Measurements from ENCODE around the gene OR10D3. TPM values are rescaled to one million over a fixed set of nuclear protein-coding genes. Genes with fewer than 3 reads are reported as not detected.
"Not testable (repeated sequence)": the region's sequence is repeated elsewhere in the genome, so short reads cannot be mapped to it uniquely, and the experiment has no call there.

Gene OR10D3
- total RNA-seq (2014; rRNA removed; shearing (Covaris generic)) = not detected in 2 replicates

DNA sequence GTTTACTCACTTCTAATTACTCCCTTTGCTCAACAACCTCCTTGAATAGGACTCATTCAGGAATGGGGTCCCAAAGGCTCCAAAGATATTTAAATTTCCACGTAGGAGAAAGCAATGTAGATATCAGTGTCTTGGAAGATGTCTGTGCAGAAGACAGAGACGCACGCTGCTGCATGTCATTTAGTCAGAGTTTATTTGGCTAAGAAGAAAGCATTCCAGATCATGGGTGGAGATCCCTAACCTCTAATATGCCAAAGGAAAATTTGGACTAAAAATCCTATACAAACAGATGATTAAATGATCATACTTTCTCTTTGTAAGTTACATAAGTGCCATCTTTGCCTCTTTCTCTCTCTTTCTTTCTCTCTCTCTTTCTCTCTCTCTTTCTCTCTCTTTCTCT, at the start of gene OR10D3:
OR10D3 (plus strand) TSS at position 278 of the 400 bp plus-strand sequence. CDS start 1,925 bp downstream, outside the sequence.
- DNase-seq (ENCODE audit: low read depth in 1 of 2, low spot score in 2 of 2) = no peak
- Histone ChIP-seq H3K27me3 (replicated peaks) (no peaks in the 10 kb centered on the region), H3K36me3 (no peaks in the 10 kb centered on the region), H3K4me1 (replicated peaks) (peaks cover 14% of the 10 kb centered on the region), H3K27ac (no peak within 1 kb of the TSS), H3K4me3 (no peak within 1 kb of the TSS), H3K9me3 (replicated peaks) (no peaks in the 10 kb centered on the region)

DNA sequence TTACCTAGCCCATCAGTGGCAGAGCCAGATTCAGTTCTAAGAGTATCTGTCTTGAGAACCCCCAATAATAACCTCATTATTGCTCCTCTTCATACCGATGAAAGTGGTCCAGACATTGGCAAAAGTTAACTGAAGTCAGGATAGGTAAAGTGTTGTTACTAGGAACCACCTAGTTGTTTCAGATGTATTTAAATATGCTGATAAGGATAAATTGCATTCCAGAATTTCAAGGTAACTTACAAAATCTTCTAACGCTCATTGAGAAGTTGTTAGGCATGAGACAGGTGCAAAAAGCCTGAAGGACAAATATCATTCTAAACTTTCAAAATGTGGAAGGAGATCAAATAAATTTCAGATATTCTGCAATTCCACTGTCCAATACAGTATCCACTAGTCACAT, 40.1 kb upstream of the OR10D3 start:
- no peak overlapping the region for H3K4me3 ChIP-seq
- no peak for DNase-seq (ENCODE audit: low read depth in 1 of 2, low spot score in 2 of 2)
- H3K4me1 ChIP-seq (replicated peaks) = no peaks in the 10 kb centered on the region
- H3K36me3 ChIP-seq = no peaks in the 10 kb centered on the region
- H3K9me3 ChIP-seq (replicated peaks) = no peaks in the 10 kb centered on the region
- H3K27me3 ChIP-seq (replicated peaks) = no peaks in the 10 kb centered on the region
- H3K27ac ChIP-seq = no peak overlapping the region

GRCh38 chr11:124147951-124148350, 35.2 kb upstream of the OR10D3 start:
- Histone ChIP-seq H3K27ac (no peak overlapping the region), H3K27me3 (replicated peaks) (no peaks in the 10 kb centered on the region), H3K9me3 (replicated peaks) (no peaks in the 10 kb centered on the region), H3K4me1 (replicated peaks) (no peaks in the 10 kb centered on the region), H3K36me3 (no peaks in the 10 kb centered on the region), H3K4me3 (no peak overlapping the region)
- DNase-seq (ENCODE audit: low read depth in 1 of 2, low spot score in 2 of 2) = no peak

DNA sequence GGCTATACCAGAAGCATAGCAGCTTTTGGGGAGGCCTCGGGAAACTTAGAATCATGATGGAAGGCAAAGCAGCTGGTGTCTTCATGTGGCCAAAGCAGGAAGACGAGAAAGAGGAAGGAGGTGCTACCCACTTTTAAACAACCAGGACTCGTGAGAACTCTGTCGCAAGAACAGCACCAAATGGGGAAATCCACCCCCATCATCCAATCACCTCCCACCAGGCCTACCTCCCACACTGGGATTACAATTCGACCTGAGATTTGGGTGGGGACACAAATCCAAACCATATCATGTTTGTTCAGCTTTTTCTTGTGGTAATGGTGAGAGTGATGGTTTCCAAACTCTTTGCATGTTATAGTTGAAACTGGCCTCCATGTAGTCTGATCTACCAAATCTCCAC, 32.5 kb upstream of the OR10D3 start:
- DNase-seq (ENCODE audit: low read depth in 1 of 2, low spot score in 2 of 2) = no peak
- H3K4me3 ChIP-seq = no peak overlapping the region
- H3K36me3 ChIP-seq = no peaks in the 10 kb centered on the region
- H3K9me3 ChIP-seq (replicated peaks) = no peaks in the 10 kb centered on the region
- H3K27me3 ChIP-seq (replicated peaks) = no peaks in the 10 kb centered on the region
- no peaks in the 10 kb centered on the region for H3K4me1 ChIP-seq (replicated peaks)
- no peak overlapping the region for H3K27ac ChIP-seq

DNA sequence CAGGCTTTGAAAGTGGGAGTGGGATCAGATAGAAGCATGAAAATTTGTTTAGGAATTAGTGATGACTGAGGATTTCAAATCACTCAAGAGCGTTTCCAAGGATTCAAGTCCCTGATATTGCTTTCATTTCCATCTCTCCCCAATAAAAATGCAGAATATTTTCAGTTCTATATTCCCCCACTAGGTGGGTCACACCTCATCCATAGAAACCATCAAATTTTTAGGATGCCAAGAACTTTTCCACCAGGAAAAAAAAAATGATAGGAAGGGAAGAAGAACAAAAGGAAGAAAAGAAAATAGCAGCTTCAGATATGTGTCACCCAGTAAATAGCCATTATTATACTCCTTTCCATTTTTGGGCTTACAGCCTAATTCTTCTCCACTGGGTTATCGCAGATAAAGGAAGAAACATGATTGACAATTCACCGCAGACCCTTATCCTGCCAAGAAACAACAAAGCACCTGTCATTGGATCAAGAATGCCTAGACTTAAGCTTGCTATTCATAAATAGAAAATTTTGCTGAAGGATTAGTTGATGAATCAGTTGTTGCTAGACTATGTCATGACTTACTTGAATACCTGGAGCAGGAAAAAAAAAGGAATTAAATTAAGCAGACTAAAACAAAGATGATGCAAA, 30.3 kb upstream of the OR10D3 start:
- H3K27ac ChIP-seq = no peak overlapping the region
- no peak for DNase-seq (ENCODE audit: low read depth in 1 of 2, low spot score in 2 of 2)
- no peaks in the 10 kb centered on the region for H3K4me1 ChIP-seq (replicated peaks)
- H3K9me3 ChIP-seq (replicated peaks) = no peaks in the 10 kb centered on the region
- no peaks in the 10 kb centered on the region for H3K36me3 ChIP-seq
- H3K4me3 ChIP-seq = no peak overlapping the region
- H3K27me3 ChIP-seq (replicated peaks) = no peaks in the 10 kb centered on the region

- Histone ChIP-seq H3K27ac (no peak overlapping the region), H3K4me3 (no peak overlapping the region), H3K36me3 (no peaks in the 10 kb centered on the region), H3K9me3 (replicated peaks) (no peaks in the 10 kb centered on the region), H3K27me3 (replicated peaks) (no peaks in the 10 kb centered on the region), H3K4me1 (replicated peaks) (no peaks in the 10 kb centered on the region)
- no peak for DNase-seq (ENCODE audit: low read depth in 1 of 2, low spot score in 2 of 2)
These were observed 29.3 kb upstream of the OR10D3 start for GRCh38 chr11:124153821-124154220.

- H3K27ac ChIP-seq = no peak overlapping the region
- no peaks in the 10 kb centered on the region for H3K27me3 ChIP-seq (replicated peaks)
- H3K36me3 ChIP-seq = no peaks in the 10 kb centered on the region
- no peaks in the 10 kb centered on the region for H3K4me1 ChIP-seq (replicated peaks)
- H3K9me3 ChIP-seq (replicated peaks) = no peaks in the 10 kb centered on the region
- DNase-seq (ENCODE audit: low read depth in 1 of 2, low spot score in 2 of 2) = no peak
- H3K4me3 ChIP-seq = no peak overlapping the region
These were observed 23.7 kb upstream of the OR10D3 start for GRCh38 chr11:124159481-124159880.

DNA sequence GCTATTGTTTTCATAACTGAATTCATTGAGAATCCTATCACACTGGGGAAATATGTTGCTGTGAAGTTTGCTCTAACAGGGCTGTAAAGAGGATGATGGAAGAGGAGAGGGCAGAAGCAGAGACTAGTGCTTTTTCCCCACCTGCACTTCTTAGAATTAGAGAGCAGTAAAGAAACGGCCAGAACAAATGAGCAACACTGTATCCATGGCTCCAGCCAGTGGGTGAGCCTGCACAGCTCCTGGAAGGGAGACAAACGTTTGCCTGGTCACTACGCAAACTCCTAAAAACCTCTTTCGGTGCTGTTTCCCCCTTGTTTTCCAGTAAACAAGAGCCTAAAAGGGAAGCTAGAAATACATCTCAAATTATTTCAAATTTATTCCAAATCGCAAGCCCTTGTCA, 22.2 kb upstream of the OR10D3 start:
- no peaks in the 10 kb centered on the region for H3K27me3 ChIP-seq (replicated peaks)
- H3K9me3 ChIP-seq (replicated peaks) = no peaks in the 10 kb centered on the region
- H3K4me3 ChIP-seq = no peak overlapping the region
- no peaks in the 10 kb centered on the region for H3K4me1 ChIP-seq (replicated peaks)
- no peak overlapping the region for H3K27ac ChIP-seq
- no peaks in the 10 kb centered on the region for H3K36me3 ChIP-seq
- no peak for DNase-seq (ENCODE audit: low read depth in 1 of 2, low spot score in 2 of 2)

GRCh38 chr11:124167826-124168231, 15.3 kb upstream of the OR10D3 start:
- Histone ChIP-seq H3K9me3 (replicated peaks) (no peaks in the 10 kb centered on the region), H3K27ac (no peak overlapping the region), H3K27me3 (replicated peaks) (no peaks in the 10 kb centered on the region), H3K36me3 (no peaks in the 10 kb centered on the region), H3K4me1 (replicated peaks) (no peaks in the 10 kb centered on the region), H3K4me3 (no peak overlapping the region)
- no peak for DNase-seq (ENCODE audit: low read depth in 1 of 2, low spot score in 2 of 2)

DNA sequence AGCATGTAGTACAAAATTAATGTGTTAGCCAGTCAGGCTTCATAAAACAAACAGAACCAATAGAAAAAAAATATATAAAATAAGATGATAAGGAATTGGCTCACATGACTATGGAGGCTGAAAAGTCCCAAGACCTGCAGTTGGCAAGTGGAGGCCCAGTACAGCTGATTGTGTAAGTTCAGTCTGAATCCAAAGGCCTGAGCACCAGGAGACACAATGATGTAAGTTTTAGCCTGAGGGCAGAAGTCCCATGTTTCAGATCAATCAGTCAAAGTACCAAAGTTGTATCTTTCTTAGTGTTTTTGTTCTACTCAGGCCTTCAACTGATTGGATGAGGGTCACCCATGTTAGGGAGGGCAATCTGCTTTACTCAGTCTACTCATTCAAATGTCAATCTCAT, 14.3 kb upstream of the OR10D3 start:
- Histone ChIP-seq H3K9me3 (replicated peaks) (no peaks in the 10 kb centered on the region), H3K4me3 (no peak overlapping the region), H3K36me3 (no peaks in the 10 kb centered on the region), H3K27me3 (replicated peaks) (no peaks in the 10 kb centered on the region), H3K4me1 (replicated peaks) (no peaks in the 10 kb centered on the region), H3K27ac (no peak overlapping the region)
- no peak for DNase-seq (ENCODE audit: low read depth in 1 of 2, low spot score in 2 of 2)

DNA sequence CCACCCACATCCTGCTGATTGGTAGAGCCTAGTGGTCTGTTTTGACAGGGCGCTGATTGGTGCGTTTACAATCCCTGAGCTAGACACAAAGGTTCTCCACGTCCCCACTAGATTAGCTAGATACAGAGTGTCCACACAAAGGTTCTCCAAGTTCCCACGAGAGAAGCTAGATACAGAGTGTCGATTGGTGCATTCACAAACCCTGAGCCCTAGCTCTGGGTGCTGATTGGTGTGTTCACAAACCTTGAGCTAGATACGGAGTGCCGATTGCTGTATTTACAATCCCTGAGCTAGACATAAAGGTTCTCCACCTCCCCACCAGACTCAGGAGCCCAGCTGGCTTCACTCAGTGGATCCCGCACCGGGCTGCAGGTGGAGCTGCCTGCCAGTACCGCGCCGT, 12.8 kb upstream of the OR10D3 start:
- not testable (repeated sequence) for H3K9me3 ChIP-seq (replicated peaks); H3K27me3 ChIP-seq (replicated peaks); H3K4me1 ChIP-seq (replicated peaks); H3K27ac ChIP-seq; H3K36me3 ChIP-seq; H3K4me3 ChIP-seq; DNase-seq (ENCODE audit: low read depth in 1 of 2, low spot score in 2 of 2)

DNA sequence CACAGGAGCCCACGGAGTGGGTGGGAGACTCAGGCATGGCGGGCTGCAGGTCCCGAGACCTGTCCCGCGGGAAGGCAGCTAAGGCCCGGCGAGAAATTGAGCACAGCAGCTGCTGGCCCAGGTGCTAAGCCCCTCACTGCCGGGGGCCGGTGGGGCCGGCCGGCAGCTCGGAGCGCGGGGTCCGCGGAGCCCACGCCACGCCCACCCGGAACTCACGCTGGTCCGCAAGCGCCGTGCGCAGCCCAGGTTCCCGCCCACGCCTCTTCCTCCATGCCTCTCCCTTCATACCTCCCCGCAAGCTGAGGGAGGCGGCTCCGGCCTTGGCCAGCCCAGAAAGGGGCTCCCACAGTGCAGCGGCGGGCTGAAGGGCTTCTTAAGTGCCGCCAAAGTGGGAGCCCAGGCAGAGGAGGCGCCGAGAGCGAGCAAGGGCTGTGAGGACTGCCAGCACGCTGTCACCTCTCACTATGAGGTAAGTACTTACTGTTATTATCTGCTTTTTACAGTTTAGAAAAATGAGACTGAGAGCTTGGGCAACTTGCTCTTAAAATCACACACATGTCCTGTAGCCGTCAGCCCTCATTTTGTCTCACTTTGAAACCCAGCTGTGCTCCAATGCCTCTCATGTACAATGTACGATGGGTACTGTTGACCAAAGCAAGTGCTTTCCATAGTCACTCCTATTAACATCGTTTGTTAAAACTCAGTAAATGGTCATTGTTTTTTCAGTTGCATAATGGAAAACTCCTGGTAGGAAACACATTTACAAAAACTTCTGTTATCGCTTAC, 12.2 kb upstream of the OR10D3 start:
- no peaks in the 10 kb centered on the region for H3K9me3 ChIP-seq (replicated peaks)
- no peak for DNase-seq (ENCODE audit: low read depth in 1 of 2, low spot score in 2 of 2)
- no peaks in the 10 kb centered on the region for H3K36me3 ChIP-seq
- peaks cover 4% of the 10 kb centered on the region; the same call in 1 of the 2 replicates for H3K4me1 ChIP-seq (replicated peaks)
- no peaks in the 10 kb centered on the region for H3K27me3 ChIP-seq (replicated peaks)
- no peak overlapping the region for H3K27ac ChIP-seq
- no peak overlapping the region for H3K4me3 ChIP-seq

- H3K4me1 ChIP-seq (replicated peaks) = peaks cover 4% of the 10 kb centered on the region; the same call in 1 of the 2 replicates
- no peak overlapping the region for H3K4me3 ChIP-seq
- no peaks in the 10 kb centered on the region for H3K27me3 ChIP-seq (replicated peaks)
- H3K9me3 ChIP-seq (replicated peaks) = no peaks in the 10 kb centered on the region
- H3K36me3 ChIP-seq = no peaks in the 10 kb centered on the region
- no peak for DNase-seq (ENCODE audit: low read depth in 1 of 2, low spot score in 2 of 2)
- no peak overlapping the region for H3K27ac ChIP-seq
These were observed 11.0 kb upstream of the OR10D3 start for GRCh38 chr11:124172101-124172500.

- Histone ChIP-seq H3K4me3 (no peak overlapping the region), H3K9me3 (replicated peaks) (no peaks in the 10 kb centered on the region), H3K4me1 (replicated peaks) (peaks cover 4% of the 10 kb centered on the region; the same call in 1 of the 2 replicates), H3K27ac (no peak overlapping the region), H3K36me3 (no peaks in the 10 kb centered on the region), H3K27me3 (replicated peaks) (no peaks in the 10 kb centered on the region)
- no peak for DNase-seq (ENCODE audit: low read depth in 1 of 2, low spot score in 2 of 2)
These were observed 10.5 kb upstream of the OR10D3 start for GRCh38 chr11:124172599-124172998.

Measured in SJSA1 (cell line).